Medulla oblongata (tissue), 1 donor: ENCODE results near the gene TRPM1.

ENCODE experiments used
- DNase-seq: peaks from one replicate; pipeline ENCODE4 v3.0.0-alpha.2; 2015; ENCODE audit errors: extremely low spot score

TRPM1 gene

GRCh38 chr15:31020542-31020941, 81.0 kb downstream of the TRPM1 start:
- DNase-seq: no peak

- DNase-seq: no peak
These were observed 81.5 kb downstream of the TRPM1 start for GRCh38 chr15:31019986-31020385.

- DNase-seq: no peak
These were observed 84.2 kb downstream of the TRPM1 start for GRCh38 chr15:31017311-31017710.

- no peak for DNase-seq
These were observed 85.0 kb downstream of the TRPM1 start for GRCh38 chr15:31016446-31016915.

GRCh38 chr15:31014608-31014925, 87.0 kb downstream of the TRPM1 start:
- no peak for DNase-seq

DNA sequence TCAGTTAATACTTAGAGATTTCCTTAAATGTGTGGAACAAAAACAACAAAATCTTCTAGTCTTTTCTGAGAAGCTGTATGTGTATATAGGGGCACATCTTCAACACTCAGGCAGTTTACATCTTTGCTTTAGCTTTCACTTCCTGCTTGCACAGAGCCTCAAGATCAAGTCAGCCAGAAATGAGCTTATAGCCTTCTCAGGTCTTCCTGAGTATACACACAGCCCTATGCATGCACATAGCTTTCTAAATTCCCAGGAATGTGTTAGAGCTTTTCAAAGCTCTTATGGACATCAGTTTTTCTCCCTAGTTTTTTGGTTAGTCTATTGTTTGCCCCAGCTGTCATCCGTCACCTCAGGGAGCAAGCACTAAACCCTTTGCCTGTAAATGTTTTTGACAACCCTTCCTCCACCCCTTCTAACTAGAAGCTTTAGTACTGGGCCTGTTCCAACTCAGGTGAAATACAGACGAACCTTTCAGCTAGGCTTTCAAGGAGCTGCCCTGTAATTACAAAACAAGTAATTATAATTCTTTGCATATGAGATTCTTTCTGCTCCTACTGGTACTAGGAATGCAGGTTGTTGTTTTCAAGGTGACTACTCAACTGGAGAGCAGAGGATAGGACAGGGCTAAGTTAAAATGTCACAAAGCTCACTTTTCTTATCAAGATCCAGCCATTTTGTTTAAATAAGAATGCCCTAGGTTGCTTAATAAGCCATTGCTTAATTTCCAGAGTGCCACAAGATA, 87.5 kb downstream of the TRPM1 start:
- DNase-seq: no peak

- DNase-seq: no peak
These were observed 89.1 kb downstream of the TRPM1 start for GRCh38 chr15:31012455-31012854.

DNA sequence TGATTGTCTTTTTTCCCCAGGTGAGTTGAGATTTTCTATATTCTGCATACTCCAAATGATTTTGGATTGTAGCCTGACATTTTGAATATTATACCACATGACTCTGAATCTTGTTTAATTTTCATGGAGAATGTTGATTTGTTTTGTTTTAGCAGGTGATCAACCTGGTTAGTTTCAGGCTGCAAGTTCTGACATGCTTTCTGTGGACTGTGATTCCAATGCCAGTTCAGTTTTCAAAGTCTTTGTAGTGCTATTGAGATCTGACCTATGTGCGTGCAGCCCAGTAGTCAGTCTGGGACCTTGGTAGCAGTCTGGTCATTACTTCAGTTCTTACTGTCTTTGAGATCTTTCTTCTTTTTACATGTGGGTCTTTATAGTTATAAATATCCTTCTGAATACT, 91.5 kb downstream of the TRPM1 start:
- no peak for DNase-seq

DNA sequence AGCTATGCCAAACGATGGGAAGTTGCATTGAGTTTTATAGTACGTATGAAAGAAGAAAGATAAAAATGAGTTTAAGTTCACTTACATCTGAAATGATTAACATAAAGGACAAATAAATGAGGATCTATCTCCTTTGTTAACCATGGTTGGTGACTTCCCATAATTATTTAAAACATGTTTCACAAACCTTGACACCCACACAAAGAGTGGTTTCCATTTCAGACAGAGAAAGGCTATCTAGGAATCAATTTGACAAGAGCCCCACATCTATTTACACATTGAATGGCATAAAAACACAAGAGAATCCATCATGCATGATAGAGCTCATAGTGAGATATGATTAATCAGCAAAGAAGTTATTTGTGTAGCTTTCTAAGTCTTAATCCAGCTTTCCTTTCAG, 95.9 kb downstream of the TRPM1 start:
- DNase-seq: no peak

- DNase-seq: peak; percentile 49
These were observed 97.2 kb downstream of the TRPM1 start for GRCh38 chr15:31004220-31004733.

- DNase-seq: no peak
These were observed 99.8 kb downstream of the TRPM1 start for GRCh38 chr15:31001702-31002101.

- DNase-seq: no peak
These were observed 101.8 kb downstream of the TRPM1 start for GRCh38 chr15:30999729-31000128.

DNA sequence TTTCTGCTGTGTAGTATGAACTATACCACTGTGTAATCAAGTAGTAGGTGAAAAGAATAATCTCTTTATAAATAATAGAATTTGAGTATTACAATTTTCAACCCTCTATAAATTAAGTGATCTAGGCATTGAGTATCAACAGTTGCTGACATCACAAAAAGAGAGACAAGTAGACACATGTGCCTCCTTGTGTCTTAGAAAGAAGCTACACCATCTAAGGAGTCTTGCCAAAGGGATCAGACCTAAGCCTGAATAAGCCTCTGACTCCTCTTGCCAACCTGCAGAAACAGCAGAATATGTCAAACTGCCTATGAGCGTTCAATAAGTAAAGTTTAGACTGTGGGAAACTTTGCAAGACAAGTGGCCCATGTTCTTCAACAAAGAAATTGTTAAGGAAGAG, 104.3 kb downstream of the TRPM1 start:
- no peak for DNase-seq

DNA sequence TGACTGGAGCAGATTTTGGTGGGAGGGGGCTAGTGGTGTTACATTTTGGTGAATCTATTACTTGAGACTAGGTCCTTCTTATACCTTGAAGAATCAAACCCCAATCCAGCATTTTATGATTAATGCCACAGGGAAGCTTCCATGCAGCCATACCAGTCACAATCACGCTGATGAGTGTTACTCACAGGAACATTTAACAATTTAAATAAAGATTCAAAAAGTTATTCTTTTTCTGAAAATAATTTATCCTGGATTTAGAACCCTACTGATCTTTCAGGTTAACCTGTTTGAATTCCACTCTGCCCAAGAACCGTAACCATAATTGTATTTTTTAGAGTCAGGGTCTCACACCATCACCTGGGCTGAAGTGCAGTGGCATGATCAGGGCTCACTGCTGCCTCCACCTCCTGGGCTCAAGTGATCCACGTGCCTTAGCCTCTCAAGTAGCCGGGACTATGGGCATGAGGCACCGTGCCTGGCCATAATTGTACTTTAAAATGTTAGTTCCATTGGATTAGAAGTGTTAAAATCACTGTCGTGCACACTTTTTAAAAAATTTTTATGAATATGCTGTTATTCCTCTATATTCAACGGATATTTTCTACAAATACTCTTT, 109.2 kb downstream of the TRPM1 start:
- DNase-seq: no peak

- DNase-seq: peak; percentile 76
These were observed 110.0 kb downstream of the TRPM1 start, which contains the start of gene MTMR10 for GRCh38 chr15:30991255-30992235. Gene MTMR10, minus strand, starts transcription at chr15:30991628. Its CDS starts 122 bp downstream, at chr15:30991506.

- DNase-seq: peak; percentile 71
These were observed 110.9 kb downstream of the TRPM1 start for GRCh38 chr15:30990446-30991254.

DNA sequence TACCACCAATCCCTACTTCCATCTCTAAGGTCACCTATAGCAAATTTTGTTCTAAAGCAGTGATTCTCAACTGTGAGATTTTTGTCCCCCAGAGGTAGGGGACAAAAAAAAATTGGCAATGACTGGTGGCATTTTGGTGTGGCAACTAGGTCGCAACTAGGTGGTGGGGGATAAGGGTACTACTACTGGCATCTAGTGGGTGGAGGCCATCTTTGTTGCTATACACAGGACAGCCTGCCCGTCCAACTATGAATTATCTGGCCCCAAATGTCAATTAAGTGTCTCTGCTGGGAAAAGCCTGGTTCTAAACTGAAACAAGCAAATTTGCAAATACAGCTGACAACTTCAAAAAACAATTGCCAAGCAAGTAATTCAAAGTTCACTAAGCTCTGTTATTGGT, 111.5 kb downstream of the TRPM1 start:
- peak; percentile 50 for DNase-seq

- DNase-seq: peak; percentile 71
These were observed 116.4 kb downstream of the TRPM1 start for GRCh38 chr15:30985081-30985531.

- peak; percentile 87 for DNase-seq
These were observed 117.0 kb downstream of the TRPM1 start for GRCh38 chr15:30984542-30984941.

- no peak for DNase-seq
These were observed 117.4 kb downstream of the TRPM1 start for GRCh38 chr15:30984118-30984517.

DNA sequence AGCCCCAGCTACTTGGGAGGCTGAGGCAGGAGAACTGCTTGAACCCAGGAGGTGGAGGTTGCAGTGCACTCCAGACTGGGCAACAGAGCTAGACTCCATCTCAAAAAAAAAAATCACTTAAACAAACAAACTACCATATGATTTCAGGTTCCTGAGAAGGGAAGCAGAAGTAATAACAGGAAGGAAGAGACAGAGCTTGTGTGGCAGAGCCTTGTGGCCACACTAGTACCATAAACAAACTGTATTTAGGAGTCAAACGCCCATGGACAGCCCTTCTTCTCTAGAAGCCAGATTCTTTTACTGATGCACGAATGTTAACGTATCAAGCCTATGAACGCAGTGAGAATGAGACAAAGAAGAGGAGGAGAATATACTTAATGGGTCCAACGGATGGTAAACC, 122.1 kb downstream of the TRPM1 start:
- DNase-seq: no peak
